ENCODE data around the gene NTF4.

Gene NTF4

GRCh38 chr19:49019242-49019932 is 45.2 kb downstream of the NTF4 start:
- peak; percentile 72 for DNase-seq

DNA sequence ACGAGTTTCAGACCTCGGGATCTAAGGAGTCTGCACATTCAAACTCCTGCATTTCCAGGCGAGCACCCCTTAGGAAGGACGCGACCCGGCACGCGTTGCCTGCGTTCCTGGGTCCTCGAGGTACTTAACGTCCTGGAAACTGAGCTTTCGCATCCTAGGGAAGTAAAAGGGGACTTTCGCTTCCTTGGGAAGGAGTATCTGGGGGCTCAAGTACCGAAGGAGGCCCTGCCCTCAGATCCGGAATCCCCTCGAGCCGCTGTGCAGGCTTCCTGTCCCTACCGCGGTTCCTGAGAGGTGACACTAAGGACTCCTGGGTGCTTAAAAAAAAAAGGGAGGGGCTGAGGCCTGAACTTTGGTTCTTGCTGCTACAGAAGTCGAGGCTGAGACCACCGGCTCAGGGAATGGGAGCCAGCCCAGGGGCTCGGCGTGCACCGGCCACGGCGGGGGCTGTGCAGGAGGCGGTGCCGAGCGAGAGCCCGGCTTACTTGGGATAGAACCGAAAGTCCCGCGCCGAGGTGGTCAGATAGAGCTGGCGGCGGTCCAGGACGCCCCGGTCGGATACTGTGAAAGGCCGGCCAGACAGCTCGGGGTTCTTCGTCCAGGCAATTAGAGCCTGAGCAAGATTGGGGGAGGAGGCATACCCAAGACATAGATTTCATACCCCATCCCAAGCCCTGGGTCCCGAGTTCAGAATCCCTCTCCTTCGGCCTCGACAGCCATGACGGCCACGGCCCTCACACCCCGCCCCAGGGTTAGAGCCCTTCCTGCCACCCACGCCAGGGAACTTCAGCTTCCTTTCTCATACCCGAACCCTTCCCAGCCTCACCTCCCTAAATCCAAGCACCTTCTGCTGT is 46.0 kb downstream of the NTF4 start:
- peak; percentile 36 for DNase-seq

- DNase-seq = peak; percentile 71
Measured at GRCh38 chr19:49017666-49018351, 46.8 kb downstream of the NTF4 start.

DNA sequence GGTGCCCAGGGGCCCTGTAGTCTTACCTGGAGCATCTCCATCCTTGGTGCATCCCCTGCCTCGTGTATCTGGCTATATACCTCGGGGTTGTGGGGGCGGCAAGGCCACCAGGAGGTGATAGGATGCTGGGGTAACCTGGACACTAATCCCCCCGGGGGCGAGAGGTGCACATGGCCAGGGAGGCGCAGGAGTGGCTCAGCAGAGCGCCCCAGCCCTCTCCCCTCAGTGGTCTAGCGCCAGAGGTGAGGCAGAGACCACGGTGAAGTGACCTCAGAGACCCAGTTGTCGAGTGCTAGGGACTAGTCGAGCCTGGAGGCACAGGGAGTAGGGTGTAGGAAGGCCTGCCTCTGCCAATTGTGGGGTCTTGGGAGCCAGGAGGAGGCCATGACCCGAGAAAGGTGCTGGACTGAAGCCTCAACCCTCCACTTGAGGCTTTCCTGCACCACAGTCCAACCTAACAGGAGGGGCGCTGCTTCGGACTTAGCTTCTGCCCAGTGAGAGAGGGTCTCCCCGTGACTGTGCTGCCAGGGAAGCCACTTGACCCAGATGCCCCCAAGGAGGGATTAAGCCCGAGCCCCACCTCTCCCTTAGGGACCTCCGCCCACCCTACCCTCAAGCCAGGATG is 47.5 kb downstream of the NTF4 start, which contains the start of gene LHB:
Gene LHB (minus strand): TSS at position 51 of the 625 bp plus-strand sequence. CDS start 10 bp downstream, at position 41.
- no peak for DNase-seq

- no peak for DNase-seq
Measured at GRCh38 chr19:49016067-49016839, 48.4 kb downstream of the NTF4 start.

DNA sequence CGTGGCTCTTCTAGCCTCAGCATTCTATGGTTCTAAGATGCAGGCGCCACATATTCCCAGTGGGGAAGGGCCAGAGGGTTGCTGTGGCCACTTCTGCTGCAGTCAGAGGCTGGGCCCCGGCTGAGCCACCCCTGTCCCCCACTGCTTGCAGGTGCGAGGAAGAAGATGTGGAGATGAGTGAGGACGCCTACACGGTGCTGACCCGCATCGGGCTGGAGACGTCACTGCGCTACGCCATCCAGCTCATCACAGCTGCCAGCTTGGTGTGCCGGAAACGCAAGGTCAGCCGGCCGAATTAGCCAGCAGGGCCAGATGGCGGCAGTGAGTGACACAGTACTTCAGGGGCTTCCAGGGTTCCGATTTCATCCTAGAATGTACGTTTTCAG is 49.8 kb downstream of the NTF4 start:
- no peak for DNase-seq

GRCh38 chr19:49014123-49014869 is 50.3 kb downstream of the NTF4 start:
- no peak for DNase-seq

DNA sequence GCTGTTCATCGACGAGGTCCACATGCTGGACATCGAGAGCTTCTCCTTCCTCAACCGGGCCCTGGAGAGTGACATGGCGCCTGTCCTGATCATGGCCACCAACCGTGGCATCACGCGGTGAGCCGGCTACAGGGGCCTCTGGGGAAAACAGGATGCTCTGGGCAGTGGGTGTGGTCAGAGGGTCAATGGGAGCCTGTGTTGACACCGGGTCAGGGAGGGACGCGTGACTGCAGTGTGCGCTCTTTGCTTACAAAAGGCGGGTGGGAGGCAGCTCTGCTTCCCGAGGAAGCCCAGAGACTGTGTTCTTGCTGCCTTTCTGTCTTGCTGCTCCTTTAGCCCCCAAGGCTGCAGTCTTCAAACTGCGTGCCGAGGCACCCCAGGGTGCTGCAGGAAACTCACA is 53.4 kb downstream of the NTF4 start:
- DNase-seq = no peak
